ENCODE measurements around the gene HPGD. TPM values are rescaled to one million over a fixed set of nuclear protein-coding genes. Genes with fewer than 3 reads are reported as not detected.

Gene HPGD
- total RNA-seq, 1 donor, result under 0.01 TPM

- Histone ChIP-seq H3K9me3 (ENCODE audit: low read depth, low read length) (no peaks in the 10 kb centered on the region), H3K4me3 (ENCODE audit: insufficient read depth, low read length) (no peak overlapping the region), H2AFZ (ENCODE audit: low read length) (no peak overlapping the region), H3K4me1 (ENCODE audit: insufficient read depth, low read length) (no peaks in the 10 kb centered on the region), H4K20me1 (ENCODE audit: insufficient read depth, low read length) (no peaks in the 10 kb centered on the region), H3K36me3 (ENCODE audit: insufficient read depth, low read length) (no peaks in the 10 kb centered on the region), H3K27me3 (ENCODE audit: insufficient read depth, low read length) (no peaks in the 10 kb centered on the region), H3K27ac (ENCODE audit: low read depth, low read length) (no peak overlapping the region), H3K79me2 (ENCODE audit: insufficient read depth, low read length) (no peaks in the 10 kb centered on the region), H3K4me2 (ENCODE audit: insufficient read depth, low read length) (no peak overlapping the region)
- no peak for TF ChIP-seq CTCF (IDR thresholded peaks at IDR 0.05; ENCODE audit: extremely low read depth, low read depth, low read length)
- DNase-seq (ENCODE audit: insufficient read length, low spot score, missing footprints), result no peak
Observed at GRCh38 chr4:174553031-174553430, 30.7 kb upstream of the HPGD start.

- H3K4me3 ChIP-seq (ENCODE audit: insufficient read depth, low read length), result no peak overlapping the region
- no peaks in the 10 kb centered on the region for H3K4me1 ChIP-seq (ENCODE audit: insufficient read depth, low read length)
- DNase-seq (ENCODE audit: insufficient read length, low spot score, missing footprints), result no peak
- H4K20me1 ChIP-seq (ENCODE audit: insufficient read depth, low read length), result no peaks in the 10 kb centered on the region
- no peak overlapping the region for H3K4me2 ChIP-seq (ENCODE audit: insufficient read depth, low read length)
- no peaks in the 10 kb centered on the region for H3K36me3 ChIP-seq (ENCODE audit: insufficient read depth, low read length)
- no peak for TF ChIP-seq CTCF (IDR thresholded peaks at IDR 0.05; ENCODE audit: extremely low read depth, low read depth, low read length)
- no peak overlapping the region for H2AFZ ChIP-seq (ENCODE audit: low read length)
- no peaks in the 10 kb centered on the region for H3K79me2 ChIP-seq (ENCODE audit: insufficient read depth, low read length)
- no peaks in the 10 kb centered on the region for H3K9me3 ChIP-seq (ENCODE audit: low read depth, low read length)
- H3K27ac ChIP-seq (ENCODE audit: low read depth, low read length), result no peak overlapping the region
- H3K27me3 ChIP-seq (ENCODE audit: insufficient read depth, low read length), result no peaks in the 10 kb centered on the region
Observed at GRCh38 chr4:174550541-174550940, 28.3 kb upstream of the HPGD start.

- Histone ChIP-seq H3K4me1 (ENCODE audit: insufficient read depth, low read length) (no peaks in the 10 kb centered on the region), H4K20me1 (ENCODE audit: insufficient read depth, low read length) (no peaks in the 10 kb centered on the region), H3K79me2 (ENCODE audit: insufficient read depth, low read length) (no peaks in the 10 kb centered on the region), H2AFZ (ENCODE audit: low read length) (no peak overlapping the region), H3K36me3 (ENCODE audit: insufficient read depth, low read length) (no peaks in the 10 kb centered on the region), H3K27ac (ENCODE audit: low read depth, low read length) (no peak overlapping the region), H3K4me2 (ENCODE audit: insufficient read depth, low read length) (no peak overlapping the region), H3K27me3 (ENCODE audit: insufficient read depth, low read length) (no peaks in the 10 kb centered on the region), H3K4me3 (ENCODE audit: insufficient read depth, low read length) (no peak overlapping the region), H3K9me3 (ENCODE audit: low read depth, low read length) (no peaks in the 10 kb centered on the region)
- DNase-seq (ENCODE audit: insufficient read length, low spot score, missing footprints), result no peak
- no peak for TF ChIP-seq CTCF (IDR thresholded peaks at IDR 0.05; ENCODE audit: extremely low read depth, low read depth, low read length)
Observed at GRCh38 chr4:174549721-174550120, 27.4 kb upstream of the HPGD start.

GRCh38 chr4:174545268-174545667 is 23.0 kb upstream of the HPGD start:
- no peaks in the 10 kb centered on the region for H3K79me2 ChIP-seq (ENCODE audit: insufficient read depth, low read length)
- no peaks in the 10 kb centered on the region for H3K27me3 ChIP-seq (ENCODE audit: insufficient read depth, low read length)
- no peak overlapping the region for H3K4me3 ChIP-seq (ENCODE audit: insufficient read depth, low read length)
- no peaks in the 10 kb centered on the region for H4K20me1 ChIP-seq (ENCODE audit: insufficient read depth, low read length)
- no peak for TF ChIP-seq CTCF (IDR thresholded peaks at IDR 0.05; ENCODE audit: extremely low read depth, low read depth, low read length)
- H3K36me3 ChIP-seq (ENCODE audit: insufficient read depth, low read length), result no peaks in the 10 kb centered on the region
- H3K4me1 ChIP-seq (ENCODE audit: insufficient read depth, low read length), result no peaks in the 10 kb centered on the region
- H3K4me2 ChIP-seq (ENCODE audit: insufficient read depth, low read length), result no peak overlapping the region
- no peak for DNase-seq (ENCODE audit: insufficient read length, low spot score, missing footprints)
- H2AFZ ChIP-seq (ENCODE audit: low read length), result no peak overlapping the region
- no peaks in the 10 kb centered on the region for H3K9me3 ChIP-seq (ENCODE audit: low read depth, low read length)
- no peak overlapping the region for H3K27ac ChIP-seq (ENCODE audit: low read depth, low read length)
